ENCODE measurements around the gene B3GALT4.

DNA sequence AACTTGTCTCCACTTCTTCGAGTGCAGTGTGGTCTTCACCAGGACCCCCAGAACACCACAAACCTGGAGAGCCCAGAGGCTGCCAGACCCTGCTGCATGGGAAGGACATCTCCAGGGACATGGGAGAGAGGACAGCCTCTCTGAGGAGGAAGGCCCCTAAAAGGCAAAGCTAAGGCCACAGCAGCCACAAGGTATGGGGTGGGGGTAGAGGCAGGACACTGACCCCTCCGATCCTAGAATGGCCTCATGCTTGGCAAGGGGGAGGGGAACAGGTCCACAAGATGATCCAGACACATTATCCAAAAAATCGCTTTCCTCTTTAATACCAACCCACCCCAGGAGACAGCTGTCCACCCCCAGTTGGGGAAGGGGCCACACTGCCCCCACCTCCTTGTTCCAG is 1.9 kb downstream of the B3GALT4 start:
- TF ChIP-seq POLR2A (IDR thresholded peaks at IDR 0.05), result no peak
- TF ChIP-seq, protein P1, sequence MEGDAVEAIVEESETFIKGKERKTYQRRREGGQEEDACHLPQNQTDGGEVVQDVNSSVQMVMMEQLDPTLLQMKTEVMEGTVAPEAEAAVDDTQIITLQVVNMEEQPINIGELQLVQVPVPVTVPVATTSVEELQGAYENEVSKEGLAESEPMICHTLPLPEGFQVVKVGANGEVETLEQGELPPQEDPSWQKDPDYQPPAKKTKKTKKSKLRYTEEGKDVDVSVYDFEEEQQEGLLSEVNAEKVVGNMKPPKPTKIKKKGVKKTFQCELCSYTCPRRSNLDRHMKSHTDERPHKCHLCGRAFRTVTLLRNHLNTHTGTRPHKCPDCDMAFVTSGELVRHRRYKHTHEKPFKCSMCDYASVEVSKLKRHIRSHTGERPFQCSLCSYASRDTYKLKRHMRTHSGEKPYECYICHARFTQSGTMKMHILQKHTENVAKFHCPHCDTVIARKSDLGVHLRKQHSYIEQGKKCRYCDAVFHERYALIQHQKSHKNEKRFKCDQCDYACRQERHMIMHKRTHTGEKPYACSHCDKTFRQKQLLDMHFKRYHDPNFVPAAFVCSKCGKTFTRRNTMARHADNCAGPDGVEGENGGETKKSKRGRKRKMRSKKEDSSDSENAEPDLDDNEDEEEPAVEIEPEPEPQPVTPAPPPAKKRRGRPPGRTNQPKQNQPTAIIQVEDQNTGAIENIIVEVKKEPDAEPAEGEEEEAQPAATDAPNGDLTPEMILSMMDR (IDR thresholded peaks at IDR 0.05), result no peak
